Upper lobe of right lung (tissue), 1 donor: ENCODE results near the gene HLA-DQA2. TPM values are rescaled to one million over a fixed set of nuclear protein-coding genes. Genes with fewer than 3 reads are reported as not detected.
"Not testable (repeated sequence)": the region's sequence is repeated elsewhere in the genome, so short reads cannot be mapped to it uniquely, and the experiment has no call there.

Experiments used
- ATAC-seq: fragments of 200-7000 bp; cut with Tn5 transposase; one replicate; pipeline ENCODE4 v1.9.1; 2020; ENCODE audit warnings: mild to moderate bottlenecking, moderate library complexity
- DNase-seq: peaks from one replicate; pipeline ENCODE4 v3.0.0-alpha.2; 2020
- H3K27ac ChIP-seq: fragments of 200-600 bp; one replicate; pipeline ENCODE4 v1.8.0; 2022
- H3K27me3 ChIP-seq: fragments of 200-600 bp; one replicate; pipeline ENCODE4 v1.8.0; 2022; ENCODE audit warnings: mild to moderate bottlenecking
- H3K36me3 ChIP-seq: fragments of 200-600 bp; one replicate; pipeline ENCODE4 v1.8.0; 2022
- H3K4me1 ChIP-seq: fragments of 200-600 bp; one replicate; pipeline ENCODE4 v1.8.0; 2022
- H3K4me3 ChIP-seq: fragments of 200-600 bp; one replicate; pipeline ENCODE4 v1.8.0; 2022; ENCODE audit warnings: mild to moderate bottlenecking
- H3K9me3 ChIP-seq: fragments of 200-600 bp; one replicate; pipeline ENCODE4 v1.8.0; 2022
- intact Hi-C: fragments of 100-400 bp; cut with DNase I; formaldehyde crosslinking; loops from one replicate; pipeline ENCODE4 v1.11.0; 2022
- total RNA-seq: library from RNA; stranded (reverse); fragmentation: NEBNext Ultra II Directional; extraction: Animal tissue kit (Norgen Biotek cat#: 25700); gene quantifications from one replicate; pipeline ENCODE4 v1.2.1, GENCODE V29; 2021
- TF ChIP-seq, protein P1 (sequence below): fragments of 200-600 bp; IDR thresholded peaks from one replicate; pipeline ENCODE4 v1.8.0; 2022; ENCODE audit warnings: antibody characterized with exemption
- donor health status: DM: no; HTN: yes; CAD: no; lungs with severe emphysema.

The HLA-DQA2 gene
- total RNA-seq, 1 donor from 2014 or later: 51.7 TPM

DNA sequence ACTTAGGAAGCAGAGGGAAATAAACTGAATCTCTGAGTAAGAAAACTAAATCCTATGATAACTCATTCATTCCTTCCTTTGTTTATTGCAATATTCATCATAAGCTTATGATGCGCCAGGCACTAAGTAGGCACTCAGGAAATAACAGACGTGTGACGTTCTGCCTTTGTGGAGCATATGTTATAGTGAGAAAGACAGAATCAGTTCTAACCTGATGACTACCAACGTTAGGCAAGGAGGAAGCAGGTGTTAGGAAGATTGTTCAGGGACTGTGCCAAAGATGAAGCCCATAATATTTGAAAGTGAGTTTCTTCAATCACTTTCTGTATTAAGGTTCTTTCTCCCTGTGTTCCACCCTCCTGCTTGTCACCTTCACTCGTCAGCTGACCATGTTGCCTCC is 3.6 kb downstream of the HLA-DQA2 start:
- no peak overlapping the region for H3K27ac ChIP-seq
- no peaks in the 10 kb centered on the region for H3K9me3 ChIP-seq
- TF ChIP-seq, protein P1, sequence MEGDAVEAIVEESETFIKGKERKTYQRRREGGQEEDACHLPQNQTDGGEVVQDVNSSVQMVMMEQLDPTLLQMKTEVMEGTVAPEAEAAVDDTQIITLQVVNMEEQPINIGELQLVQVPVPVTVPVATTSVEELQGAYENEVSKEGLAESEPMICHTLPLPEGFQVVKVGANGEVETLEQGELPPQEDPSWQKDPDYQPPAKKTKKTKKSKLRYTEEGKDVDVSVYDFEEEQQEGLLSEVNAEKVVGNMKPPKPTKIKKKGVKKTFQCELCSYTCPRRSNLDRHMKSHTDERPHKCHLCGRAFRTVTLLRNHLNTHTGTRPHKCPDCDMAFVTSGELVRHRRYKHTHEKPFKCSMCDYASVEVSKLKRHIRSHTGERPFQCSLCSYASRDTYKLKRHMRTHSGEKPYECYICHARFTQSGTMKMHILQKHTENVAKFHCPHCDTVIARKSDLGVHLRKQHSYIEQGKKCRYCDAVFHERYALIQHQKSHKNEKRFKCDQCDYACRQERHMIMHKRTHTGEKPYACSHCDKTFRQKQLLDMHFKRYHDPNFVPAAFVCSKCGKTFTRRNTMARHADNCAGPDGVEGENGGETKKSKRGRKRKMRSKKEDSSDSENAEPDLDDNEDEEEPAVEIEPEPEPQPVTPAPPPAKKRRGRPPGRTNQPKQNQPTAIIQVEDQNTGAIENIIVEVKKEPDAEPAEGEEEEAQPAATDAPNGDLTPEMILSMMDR: no peak
- H3K4me3 ChIP-seq: no peak overlapping the region
- ATAC-seq: no peak
- DNase-seq: no peak
- H3K27me3 ChIP-seq: peaks cover 5% of the 10 kb centered on the region
- H3K36me3 ChIP-seq: no peaks in the 10 kb centered on the region
- intact Hi-C loops: no loop called here
- no peaks in the 10 kb centered on the region for H3K4me1 ChIP-seq

DNA sequence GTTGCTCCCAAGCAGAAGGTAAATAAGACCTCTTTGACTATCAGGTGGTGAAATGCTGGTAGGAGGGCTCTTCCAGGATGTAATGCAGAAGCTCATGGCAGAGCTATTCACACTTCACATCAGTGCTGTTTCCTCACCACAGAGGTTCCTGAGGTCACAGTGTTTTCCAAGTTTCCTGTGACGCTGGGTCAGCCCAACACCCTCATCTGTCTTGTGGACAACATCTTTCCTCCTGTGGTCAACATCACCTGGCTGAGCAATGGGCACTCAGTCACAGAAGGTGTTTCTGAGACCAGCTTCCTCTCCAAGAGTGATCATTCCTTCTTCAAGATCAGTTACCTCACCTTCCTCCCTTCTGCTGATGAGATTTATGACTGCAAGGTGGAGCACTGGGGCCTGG is 4.5 kb downstream of the HLA-DQA2 start:
- ATAC-seq, H3K36me3 ChIP-seq, H3K27ac ChIP-seq, intact Hi-C loops, H3K9me3 ChIP-seq, H3K4me1 ChIP-seq, H3K4me3 ChIP-seq, DNase-seq, H3K27me3 ChIP-seq: not testable (repeated sequence)

DNA sequence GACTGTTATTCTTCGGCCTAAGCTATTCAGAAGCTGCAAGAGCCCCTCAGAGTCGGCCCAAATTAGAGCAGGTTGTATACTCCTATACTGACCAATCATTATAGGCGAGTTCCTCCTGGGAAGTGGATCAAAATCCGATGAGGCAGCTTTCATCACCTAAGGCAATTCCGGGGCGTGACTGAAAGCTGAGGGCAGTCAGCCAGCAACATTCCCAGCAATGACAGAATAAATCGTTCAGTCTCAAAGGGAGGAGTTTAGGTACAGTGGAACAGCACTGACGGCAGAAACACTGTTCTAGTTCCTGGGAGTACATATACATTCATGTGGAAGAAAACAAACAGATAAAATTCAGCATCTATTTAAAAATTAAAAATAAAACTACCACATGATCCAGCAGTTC is 11.4 kb downstream of the HLA-DQA2 start:
- peaks cover 17% of the 10 kb centered on the region for H3K27me3 ChIP-seq
- intact Hi-C loops: no loop called here
- ATAC-seq (peak; percentile 64), DNase-seq (no peak)
- H3K9me3 ChIP-seq: no peaks in the 10 kb centered on the region
- H3K4me3 ChIP-seq: no peak overlapping the region
- H3K4me1 ChIP-seq: no peaks in the 10 kb centered on the region
- TF ChIP-seq, protein P1: no peak
- H3K27ac ChIP-seq: no peak overlapping the region
- H3K36me3 ChIP-seq: no peaks in the 10 kb centered on the region

DNA sequence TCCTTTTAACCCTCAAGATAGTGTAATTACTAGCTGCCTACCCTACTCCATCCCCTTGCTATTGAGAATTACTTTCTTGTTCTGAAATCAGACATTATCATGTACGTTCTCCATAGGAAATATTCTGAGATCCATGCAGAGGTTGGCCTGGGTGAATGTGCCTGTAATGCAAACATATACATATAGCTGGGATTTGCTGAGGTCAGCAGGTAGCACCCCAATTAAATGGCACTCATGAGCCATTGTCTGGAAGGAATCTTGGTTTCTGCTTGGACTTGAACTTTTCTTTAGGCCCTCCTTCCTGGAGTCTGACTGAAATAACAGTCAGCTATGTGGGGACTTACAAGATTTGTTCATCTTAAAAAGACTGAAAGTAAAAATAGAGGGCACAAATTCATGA is 18.5 kb downstream of the HLA-DQA2 start:
- intact Hi-C loops: loop anchor here (10.0 kb wide), 1 partner anchor 95 kb away; the partner anchor contains the start of gene HLA-DQB1
- TF ChIP-seq, protein P1: no peak
- Histone ChIP-seq H3K4me1 (peaks cover 6% of the 10 kb centered on the region), H3K27ac (no peak overlapping the region), H3K27me3 (no peaks in the 10 kb centered on the region), H3K36me3 (no peaks in the 10 kb centered on the region), H3K4me3 (no peak overlapping the region), H3K9me3 (no peaks in the 10 kb centered on the region)
- no peak for DNase-seq
- ATAC-seq: no peak

DNA sequence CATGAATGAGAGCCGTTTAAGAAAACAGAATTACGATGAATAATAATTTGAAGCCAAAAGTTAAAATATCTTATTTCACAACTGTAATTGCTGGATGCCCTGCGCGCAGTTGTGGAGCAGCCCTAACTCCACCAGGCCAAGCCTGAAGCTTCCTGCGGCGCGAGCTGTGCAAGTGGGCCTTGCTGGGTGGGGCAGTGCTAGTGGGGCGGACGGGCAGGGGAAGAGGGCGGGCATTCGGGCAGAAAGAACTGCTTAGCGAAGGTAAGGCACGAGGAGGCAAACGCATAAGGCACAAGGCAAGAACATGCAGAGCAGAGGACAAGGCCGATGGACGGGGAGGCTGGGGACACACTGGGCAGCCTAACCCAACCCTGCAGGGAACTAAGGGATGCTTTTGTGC is 19.9 kb downstream of the HLA-DQA2 start:
- Histone ChIP-seq H3K27ac (no peak overlapping the region), H3K36me3 (no peaks in the 10 kb centered on the region), H3K4me3 (no peak overlapping the region), H3K9me3 (no peaks in the 10 kb centered on the region), H3K27me3 (no peaks in the 10 kb centered on the region), H3K4me1 (peaks cover 6% of the 10 kb centered on the region)
- intact Hi-C loops: loop anchor here (10.0 kb wide), 1 partner anchor 96 kb away; the partner anchor contains the start of gene HLA-DQB1
- TF ChIP-seq, protein P1: no peak
- ATAC-seq (peak; percentile 50), DNase-seq (no peak)

DNA sequence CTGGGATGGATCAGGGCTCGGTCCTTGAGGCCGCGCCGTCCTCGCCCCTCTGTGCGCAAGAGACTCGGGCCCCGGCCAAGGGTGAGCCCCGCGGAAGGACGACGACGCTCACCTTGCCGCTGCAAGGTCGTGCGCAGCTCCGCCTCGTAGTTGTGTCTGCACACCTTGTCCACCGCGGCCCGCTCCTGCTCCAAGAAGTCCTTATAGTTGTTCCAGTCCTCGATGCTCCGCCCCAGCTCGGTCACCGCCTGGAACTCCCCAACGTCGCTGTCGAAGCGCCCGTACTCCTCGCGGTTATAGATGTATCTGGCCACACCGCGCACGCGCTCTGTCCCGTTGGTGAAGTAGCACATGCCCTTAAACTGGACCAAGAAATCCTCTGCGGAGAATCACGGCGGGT is 20.4 kb downstream of the HLA-DQA2 start:
- TF ChIP-seq, protein P1: no peak
- DNase-seq: peak; percentile 63

More for the DNA sequence above, 20.4 kb downstream of the HLA-DQA2 start:
- Histone ChIP-seq H3K9me3 (no peaks in the 10 kb centered on the region), H3K27me3 (no peaks in the 10 kb centered on the region), H3K4me1 (peaks cover 6% of the 10 kb centered on the region), H3K27ac (no peak overlapping the region), H3K4me3 (no peak overlapping the region), H3K36me3 (no peaks in the 10 kb centered on the region)
- intact Hi-C loops: loop anchor here (10.0 kb wide), 1 partner anchor 97 kb away; the partner anchor contains the start of gene HLA-DQB1
- no peak for ATAC-seq
